HG02943 (cell line): Measurements from ENCODE around the gene FNDC10.
"Not testable (repeated sequence)": the region's sequence is repeated elsewhere in the genome, so short reads cannot be mapped to it uniquely, and the experiment has no call there.

Source experiments
- ATAC-seq: cut with Tn5 transposase; IDR thresholded peaks from one replicate; pipeline ENCODE4 v1.9.1; 2021; ENCODE audit warnings: mild to moderate bottlenecking, low read depth, moderate library complexity; ENCODE audit not compliant: unreplicated experiment

The FNDC10 gene

GRCh38 chr1:1600861-1601563, 1.1 kb upstream of the FNDC10 start:
- ATAC-seq: no peak

GRCh38 chr1:1599030-1599934, 653 bp downstream of the FNDC10 start:
- no peak for ATAC-seq

GRCh38 chr1:1598720-1599029, 1.3 kb downstream of the FNDC10 start:
- ATAC-seq: no peak

- ATAC-seq: no peak
Observed at GRCh38 chr1:1598051-1598719, 1.8 kb downstream of the FNDC10 start.

- ATAC-seq: no peak
Observed at GRCh38 chr1:1597275-1597930, 2.5 kb downstream of the FNDC10 start.

GRCh38 chr1:1596493-1597274, 3.3 kb downstream of the FNDC10 start:
- no peak for ATAC-seq

- not testable (repeated sequence) for ATAC-seq
Observed at GRCh38 chr1:1595341-1595740, 4.6 kb downstream of the FNDC10 start.

GRCh38 chr1:1594602-1595260, 5.2 kb downstream of the FNDC10 start:
- no peak for ATAC-seq

- no peak for ATAC-seq
Observed at GRCh38 chr1:1593834-1594601, 5.9 kb downstream of the FNDC10 start.

GRCh38 chr1:1591452-1591851, 8.5 kb downstream of the FNDC10 start:
- no peak for ATAC-seq

- ATAC-seq: no peak
Observed at GRCh38 chr1:1583347-1584010, 16.5 kb downstream of the FNDC10 start.

- no peak for ATAC-seq
Observed at GRCh38 chr1:1582585-1583346, 17.2 kb downstream of the FNDC10 start.

- no peak for ATAC-seq
Observed at GRCh38 chr1:1578371-1578940, 21.5 kb downstream of the FNDC10 start.

GRCh38 chr1:1577367-1578011, 22.4 kb downstream of the FNDC10 start:
- ATAC-seq: no peak

GRCh38 chr1:1574721-1575537, 25.0 kb downstream of the FNDC10 start, which contains the start of gene SSU72:
Gene SSU72, minus strand, starts transcription at chr1:1574863. Its CDS starts 306 bp downstream, at chr1:1574557.
- peak; percentile 69 for ATAC-seq
